Neural cell (in vitro differentiated cells): ENCODE data around the gene SDC4.

Source experiments
- EP300 ChIP-seq: fragments of 450-650 bp; conservative IDR thresholded peaks from 2 replicates; pipeline ENCODE4 v1.6.1; 2014; ENCODE audit warnings: antibody characterized with exemption, mild to moderate bottlenecking, moderate library complexity; ENCODE audit not compliant: poor library complexity, severe bottlenecking
- EZH2 ChIP-seq: fragments of 200-600, 300-800 bp; shearing (Covaris generic), sonication (generic); IDR thresholded peaks from 2 replicates; pipeline ENCODE4 v1.6.1; 2014; ENCODE audit warnings: antibody characterized with exemption, low read length, borderline replicate concordance, mild to moderate bottlenecking; ENCODE audit not compliant: insufficient read depth, poor library complexity, severe bottlenecking
- MXI1 ChIP-seq: fragments of 450-650 bp; conservative IDR thresholded peaks from 2 replicates; pipeline ENCODE4 v1.6.1; 2014; ENCODE audit warnings: antibody characterized with exemption, mild to moderate bottlenecking; ENCODE audit not compliant: poor library complexity, severe bottlenecking
- POLR2AphosphoS5 ChIP-seq: IDR thresholded peaks from 2 replicates; pipeline ENCODE4 v1.6.1; 2012
- RAD21 ChIP-seq: fragments of 450-650 bp; conservative IDR thresholded peaks from 2 replicates; pipeline ENCODE4 v1.6.1; 2014; ENCODE audit warnings: antibody characterized with exemption, mild to moderate bottlenecking, moderate library complexity
- TF ChIP-seq, protein P1 (sequence below): fragments of 450-650 bp; IDR thresholded peaks from 2 replicates; pipeline ENCODE4 v1.5.1; 2014; ENCODE audit warnings: antibody characterized with exemption, mild to moderate bottlenecking, moderate library complexity; ENCODE audit not compliant: poor library complexity, severe bottlenecking
- TF ChIP-seq, protein P2 (sequence below): IDR thresholded peaks from 2 replicates; pipeline ENCODE4 v1.6.1; 2012; ENCODE audit warnings: borderline replicate concordance

DNA sequence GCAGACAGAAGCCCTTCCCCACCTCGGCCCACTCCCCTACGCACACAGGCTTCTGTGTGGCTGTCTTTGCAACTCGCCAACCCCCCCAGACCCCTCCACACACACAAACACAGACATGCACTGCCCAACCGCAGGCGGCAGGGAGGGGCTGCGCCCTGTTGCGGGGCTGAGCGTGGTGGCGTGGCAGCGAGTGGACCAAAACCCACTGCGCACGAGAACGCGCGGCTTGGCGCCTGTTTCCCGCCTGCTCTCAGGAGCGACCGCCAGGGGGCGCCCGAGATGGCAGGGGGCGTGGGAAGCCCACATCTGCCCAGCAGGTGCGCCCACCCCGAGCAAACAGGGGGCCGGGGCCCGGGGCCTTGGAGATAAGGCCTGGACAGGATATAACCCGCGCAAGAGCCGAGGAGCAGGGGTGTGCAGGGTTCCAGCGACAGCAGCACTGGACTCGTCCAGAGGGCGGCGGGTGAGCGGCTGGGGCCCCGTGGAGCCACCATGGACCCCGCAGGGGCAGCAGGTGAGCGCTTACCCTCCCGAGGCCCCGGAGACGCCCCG is 41.7 kb downstream of the SDC4 start, which contains the start of gene RBPJL:
- TF ChIP-seq, protein P1, sequence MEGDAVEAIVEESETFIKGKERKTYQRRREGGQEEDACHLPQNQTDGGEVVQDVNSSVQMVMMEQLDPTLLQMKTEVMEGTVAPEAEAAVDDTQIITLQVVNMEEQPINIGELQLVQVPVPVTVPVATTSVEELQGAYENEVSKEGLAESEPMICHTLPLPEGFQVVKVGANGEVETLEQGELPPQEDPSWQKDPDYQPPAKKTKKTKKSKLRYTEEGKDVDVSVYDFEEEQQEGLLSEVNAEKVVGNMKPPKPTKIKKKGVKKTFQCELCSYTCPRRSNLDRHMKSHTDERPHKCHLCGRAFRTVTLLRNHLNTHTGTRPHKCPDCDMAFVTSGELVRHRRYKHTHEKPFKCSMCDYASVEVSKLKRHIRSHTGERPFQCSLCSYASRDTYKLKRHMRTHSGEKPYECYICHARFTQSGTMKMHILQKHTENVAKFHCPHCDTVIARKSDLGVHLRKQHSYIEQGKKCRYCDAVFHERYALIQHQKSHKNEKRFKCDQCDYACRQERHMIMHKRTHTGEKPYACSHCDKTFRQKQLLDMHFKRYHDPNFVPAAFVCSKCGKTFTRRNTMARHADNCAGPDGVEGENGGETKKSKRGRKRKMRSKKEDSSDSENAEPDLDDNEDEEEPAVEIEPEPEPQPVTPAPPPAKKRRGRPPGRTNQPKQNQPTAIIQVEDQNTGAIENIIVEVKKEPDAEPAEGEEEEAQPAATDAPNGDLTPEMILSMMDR = peak; percentile 31
- TF ChIP-seq MXI1 (no peak), EZH2 (no peak), RAD21 (no peak), EP300 (no peak), POLR2AphosphoS5 (no peak)
- TF ChIP-seq, protein P2, sequence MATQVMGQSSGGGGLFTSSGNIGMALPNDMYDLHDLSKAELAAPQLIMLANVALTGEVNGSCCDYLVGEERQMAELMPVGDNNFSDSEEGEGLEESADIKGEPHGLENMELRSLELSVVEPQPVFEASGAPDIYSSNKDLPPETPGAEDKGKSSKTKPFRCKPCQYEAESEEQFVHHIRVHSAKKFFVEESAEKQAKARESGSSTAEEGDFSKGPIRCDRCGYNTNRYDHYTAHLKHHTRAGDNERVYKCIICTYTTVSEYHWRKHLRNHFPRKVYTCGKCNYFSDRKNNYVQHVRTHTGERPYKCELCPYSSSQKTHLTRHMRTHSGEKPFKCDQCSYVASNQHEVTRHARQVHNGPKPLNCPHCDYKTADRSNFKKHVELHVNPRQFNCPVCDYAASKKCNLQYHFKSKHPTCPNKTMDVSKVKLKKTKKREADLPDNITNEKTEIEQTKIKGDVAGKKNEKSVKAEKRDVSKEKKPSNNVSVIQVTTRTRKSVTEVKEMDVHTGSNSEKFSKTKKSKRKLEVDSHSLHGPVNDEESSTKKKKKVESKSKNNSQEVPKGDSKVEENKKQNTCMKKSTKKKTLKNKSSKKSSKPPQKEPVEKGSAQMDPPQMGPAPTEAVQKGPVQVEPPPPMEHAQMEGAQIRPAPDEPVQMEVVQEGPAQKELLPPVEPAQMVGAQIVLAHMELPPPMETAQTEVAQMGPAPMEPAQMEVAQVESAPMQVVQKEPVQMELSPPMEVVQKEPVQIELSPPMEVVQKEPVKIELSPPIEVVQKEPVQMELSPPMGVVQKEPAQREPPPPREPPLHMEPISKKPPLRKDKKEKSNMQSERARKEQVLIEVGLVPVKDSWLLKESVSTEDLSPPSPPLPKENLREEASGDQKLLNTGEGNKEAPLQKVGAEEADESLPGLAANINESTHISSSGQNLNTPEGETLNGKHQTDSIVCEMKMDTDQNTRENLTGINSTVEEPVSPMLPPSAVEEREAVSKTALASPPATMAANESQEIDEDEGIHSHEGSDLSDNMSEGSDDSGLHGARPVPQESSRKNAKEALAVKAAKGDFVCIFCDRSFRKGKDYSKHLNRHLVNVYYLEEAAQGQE = no peak
